Effector memory CD4-positive, alpha-beta T cell (primary cell): ENCODE measurements around the gene MIPEP.
"Not testable (repeated sequence)": the region's sequence is repeated elsewhere in the genome, so short reads cannot be mapped to it uniquely, and the experiment has no call there.

ENCODE experiments used
- DNase-seq, 3 donors: peaks; one replicate each; pipeline ENCODE4 v3.0.0-alpha.2; 2020
- H3K27ac ChIP-seq: 2 replicates; pipeline ENCODE4 v1.7.0; 2013; ENCODE audit warnings: mild to moderate bottlenecking, low read length, moderate library complexity; ENCODE audit not compliant: insufficient read depth, poor library complexity, severe bottlenecking
- H3K27me3 ChIP-seq: replicated peaks from 2 replicates; pipeline ENCODE4 v1.7.0; 2013; ENCODE audit warnings: mild to moderate bottlenecking, low read length; ENCODE audit not compliant: insufficient read depth, control insufficient read depth, poor library complexity, severe bottlenecking
- H3K36me3 ChIP-seq: 2 replicates; pipeline ENCODE4 v1.7.0; 2013; ENCODE audit warnings: mild to moderate bottlenecking, low read length, moderate library complexity; ENCODE audit not compliant: control insufficient read depth, insufficient read depth
- H3K4me1 ChIP-seq: 2 replicates; pipeline ENCODE4 v1.7.0; 2013; ENCODE audit warnings: low read length, mild to moderate bottlenecking; ENCODE audit not compliant: control insufficient read depth, insufficient read depth, poor library complexity, severe bottlenecking
- H3K4me3 ChIP-seq: 2 replicates; pipeline ENCODE4 v1.7.0; 2013; ENCODE audit warnings: low read length, low read depth, mild to moderate bottlenecking; ENCODE audit not compliant: insufficient read depth, poor library complexity, severe bottlenecking
- H3K9me3 ChIP-seq: 2 replicates; pipeline ENCODE4 v1.7.0; 2013; ENCODE audit warnings: mild to moderate bottlenecking, low read length, moderate library complexity; ENCODE audit not compliant: control insufficient read depth

MIPEP gene

GRCh38 chr13:23912469-23912868 is 23.3 kb upstream of the MIPEP start:
- no peak overlapping the region for H3K4me3 ChIP-seq
- H3K27me3 ChIP-seq: peaks cover 8% of the 10 kb centered on the region
- no peaks in the 10 kb centered on the region for H3K4me1 ChIP-seq
- no peak overlapping the region for H3K27ac ChIP-seq
- no peaks in the 10 kb centered on the region for H3K9me3 ChIP-seq
- H3K36me3 ChIP-seq: no peaks in the 10 kb centered on the region
- DNase-seq: no peak

- DNase-seq: no peak
- Histone ChIP-seq H3K9me3 (no peaks in the 10 kb centered on the region), H3K4me1 (no peaks in the 10 kb centered on the region), H3K27me3 (peaks cover 2% of the 10 kb centered on the region), H3K36me3 (no peaks in the 10 kb centered on the region), H3K27ac (no peak overlapping the region), H3K4me3 (no peak overlapping the region)
Observed at GRCh38 chr13:23909606-23910005, 20.4 kb upstream of the MIPEP start.

GRCh38 chr13:23905766-23906165 is 16.6 kb upstream of the MIPEP start:
- H3K4me1 ChIP-seq: peaks cover 6% of the 10 kb centered on the region
- H3K4me3 ChIP-seq: no peak overlapping the region
- peaks cover 15% of the 10 kb centered on the region for H3K27me3 ChIP-seq
- no peaks in the 10 kb centered on the region for H3K36me3 ChIP-seq
- DNase-seq: no peak
- no peak overlapping the region for H3K27ac ChIP-seq
- H3K9me3 ChIP-seq: no peaks in the 10 kb centered on the region

- Histone ChIP-seq H3K36me3 (no peaks in the 10 kb centered on the region), H3K9me3 (no peaks in the 10 kb centered on the region), H3K4me1 (peaks cover 6% of the 10 kb centered on the region), H3K27me3 (peaks cover 15% of the 10 kb centered on the region), H3K27ac (no peak overlapping the region), H3K4me3 (no peak overlapping the region)
- no peak for DNase-seq
Observed at GRCh38 chr13:23903906-23904280, 14.7 kb upstream of the MIPEP start.

- no peak for DNase-seq
- Histone ChIP-seq H3K4me3 (no peak overlapping the region), H3K4me1 (peaks cover 6% of the 10 kb centered on the region), H3K27me3 (peaks cover 15% of the 10 kb centered on the region), H3K27ac (no peak overlapping the region), H3K9me3 (no peaks in the 10 kb centered on the region), H3K36me3 (no peaks in the 10 kb centered on the region)
Observed at GRCh38 chr13:23902975-23903905, 14.0 kb upstream of the MIPEP start.

GRCh38 chr13:23901365-23901764 is 12.2 kb upstream of the MIPEP start:
- Histone ChIP-seq H3K27me3 (peaks cover 15% of the 10 kb centered on the region), H3K27ac (no peak overlapping the region), H3K4me1 (peaks cover 6% of the 10 kb centered on the region), H3K9me3 (no peaks in the 10 kb centered on the region), H3K4me3 (no peak overlapping the region), H3K36me3 (no peaks in the 10 kb centered on the region)
- no peak for DNase-seq

GRCh38 chr13:23899555-23899954 is 10.4 kb upstream of the MIPEP start:
- peak in 1 of 3 donors; percentile 18 for DNase-seq
- Histone ChIP-seq H3K27ac (no peak overlapping the region), H3K4me3 (no peak overlapping the region), H3K9me3 (no peaks in the 10 kb centered on the region), H3K4me1 (peaks cover 6% of the 10 kb centered on the region), H3K27me3 (peaks cover 15% of the 10 kb centered on the region), H3K36me3 (no peaks in the 10 kb centered on the region)

GRCh38 chr13:23898101-23898500 is 8.9 kb upstream of the MIPEP start:
- no peak for DNase-seq
- no peak overlapping the region for H3K27ac ChIP-seq

GRCh38 chr13:23897452-23897919 is 8.3 kb upstream of the MIPEP start, which contains the start of gene C1QTNF9B:
TSS of gene C1QTNF9B (minus strand) at chr13:23897502.
- DNase-seq, H3K27ac ChIP-seq: not testable (repeated sequence)

More at GRCh38 chr13:23898101-23898500, 8.9 kb upstream of the MIPEP start:
- H3K36me3 ChIP-seq: no peaks in the 10 kb centered on the region
- H3K4me3 ChIP-seq: no peak overlapping the region
- H3K9me3 ChIP-seq: no peaks in the 10 kb centered on the region
- H3K27me3 ChIP-seq: peaks cover 4% of the 10 kb centered on the region
- H3K4me1 ChIP-seq: no peaks in the 10 kb centered on the region

GRCh38 chr13:23894746-23895145 is 5.5 kb upstream of the MIPEP start:
- H3K4me3 ChIP-seq, H3K27ac ChIP-seq, H3K4me1 ChIP-seq, DNase-seq, H3K9me3 ChIP-seq, H3K27me3 ChIP-seq, H3K36me3 ChIP-seq: not testable (repeated sequence)

More at GRCh38 chr13:23897452-23897919, 8.3 kb upstream of the MIPEP start, which contains the start of gene C1QTNF9B:
- H3K4me3 ChIP-seq, H3K36me3 ChIP-seq, H3K9me3 ChIP-seq, H3K4me1 ChIP-seq, H3K27me3 ChIP-seq: not testable (repeated sequence)
